ENCODE data around the gene AGBL1.

Gene AGBL1

GRCh38 chr15:86481720-86482119, 402.0 kb downstream of the AGBL1 start:
- CTCF ChIA-PET, result no interaction called here
- no peak overlapping the region for H3K4me3 ChIP-seq (ENCODE audit: low read depth, low read length)
- POLR2A ChIA-PET, result no interaction called here
- TF ChIP-seq, protein P1, sequence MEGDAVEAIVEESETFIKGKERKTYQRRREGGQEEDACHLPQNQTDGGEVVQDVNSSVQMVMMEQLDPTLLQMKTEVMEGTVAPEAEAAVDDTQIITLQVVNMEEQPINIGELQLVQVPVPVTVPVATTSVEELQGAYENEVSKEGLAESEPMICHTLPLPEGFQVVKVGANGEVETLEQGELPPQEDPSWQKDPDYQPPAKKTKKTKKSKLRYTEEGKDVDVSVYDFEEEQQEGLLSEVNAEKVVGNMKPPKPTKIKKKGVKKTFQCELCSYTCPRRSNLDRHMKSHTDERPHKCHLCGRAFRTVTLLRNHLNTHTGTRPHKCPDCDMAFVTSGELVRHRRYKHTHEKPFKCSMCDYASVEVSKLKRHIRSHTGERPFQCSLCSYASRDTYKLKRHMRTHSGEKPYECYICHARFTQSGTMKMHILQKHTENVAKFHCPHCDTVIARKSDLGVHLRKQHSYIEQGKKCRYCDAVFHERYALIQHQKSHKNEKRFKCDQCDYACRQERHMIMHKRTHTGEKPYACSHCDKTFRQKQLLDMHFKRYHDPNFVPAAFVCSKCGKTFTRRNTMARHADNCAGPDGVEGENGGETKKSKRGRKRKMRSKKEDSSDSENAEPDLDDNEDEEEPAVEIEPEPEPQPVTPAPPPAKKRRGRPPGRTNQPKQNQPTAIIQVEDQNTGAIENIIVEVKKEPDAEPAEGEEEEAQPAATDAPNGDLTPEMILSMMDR (IDR thresholded peaks at IDR 0.05; ENCODE audit: insufficient read depth, low read length, missing control alignments), result no peak
- DNase-seq (ENCODE audit: low read depth, low spot score), result no peak

GRCh38 chr15:86483936-86484335, 404.3 kb downstream of the AGBL1 start:
- no peak overlapping the region for H3K4me3 ChIP-seq (ENCODE audit: low read depth, low read length)
- TF ChIP-seq, protein P1 (IDR thresholded peaks at IDR 0.05; ENCODE audit: insufficient read depth, low read length, missing control alignments), result no peak
- ChIA-PET POLR2A (no interaction called here), CTCF (no interaction called here)
- DNase-seq (ENCODE audit: low read depth, low spot score), result no peak

- POLR2A ChIA-PET, result no interaction called here
- no peak overlapping the region for H3K4me3 ChIP-seq (ENCODE audit: low read depth, low read length)
- DNase-seq (ENCODE audit: low read depth, low spot score), result no peak
- CTCF ChIA-PET, result no interaction called here
- TF ChIP-seq, protein P1 (IDR thresholded peaks at IDR 0.05; ENCODE audit: insufficient read depth, low read length, missing control alignments), result no peak
Observed at GRCh38 chr15:86488046-86488445, 408.4 kb downstream of the AGBL1 start.

DNA sequence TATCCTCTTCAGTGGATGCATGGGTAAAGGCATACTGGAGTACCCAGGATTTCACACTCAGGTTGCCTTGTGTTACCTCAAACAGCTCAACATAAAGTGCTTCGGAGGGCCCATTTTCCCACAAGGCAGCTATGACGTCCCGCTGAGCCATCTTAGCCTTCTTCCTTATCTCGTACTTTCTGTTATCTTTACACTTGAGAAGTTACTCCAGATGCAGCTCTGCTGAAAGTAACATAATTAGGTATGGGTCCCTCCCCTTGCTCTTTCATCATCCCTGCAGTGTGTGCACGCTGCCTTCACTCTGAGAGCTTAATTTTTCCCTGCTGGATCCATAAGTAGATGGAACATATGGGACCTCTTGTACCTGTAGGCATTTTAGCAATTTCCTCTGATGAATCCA, 410.3 kb downstream of the AGBL1 start:
- TF ChIP-seq, protein P1 (IDR thresholded peaks at IDR 0.05; ENCODE audit: insufficient read depth, low read length, missing control alignments), result no peak
- ChIA-PET POLR2A (no interaction called here), CTCF (no interaction called here)

GRCh38 chr15:86491118-86491517, 411.4 kb downstream of the AGBL1 start:
- ChIA-PET CTCF (no interaction called here), POLR2A (no interaction called here)
- H3K4me3 ChIP-seq (ENCODE audit: low read depth, low read length), result no peak overlapping the region
- DNase-seq (ENCODE audit: low read depth, low spot score), result no peak
- TF ChIP-seq, protein P1 (IDR thresholded peaks at IDR 0.05; ENCODE audit: insufficient read depth, low read length, missing control alignments), result no peak

More for the DNA sequence above, 410.3 kb downstream of the AGBL1 start:
- no peak for DNase-seq (ENCODE audit: low read depth, low spot score)
- H3K4me3 ChIP-seq (ENCODE audit: low read depth, low read length), result no peak overlapping the region

DNA sequence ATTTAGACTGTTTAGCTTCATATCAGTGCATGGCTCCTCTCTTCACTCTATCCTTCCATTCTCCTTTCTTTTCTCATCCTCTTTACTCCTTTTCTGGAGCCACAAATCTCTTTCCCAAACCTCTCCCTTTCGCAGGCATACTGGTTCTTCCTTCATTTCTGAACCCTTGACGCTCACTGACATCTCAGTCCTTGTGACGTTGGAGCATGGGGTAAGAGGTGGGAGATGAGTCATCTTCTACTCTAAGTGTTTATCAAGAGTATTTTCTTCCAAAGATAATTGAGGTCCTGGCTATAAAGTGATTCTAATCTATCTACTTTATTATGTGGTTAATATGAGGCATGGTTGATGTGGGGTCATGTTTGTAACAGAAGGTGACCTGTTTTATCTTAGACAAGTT, 414.2 kb downstream of the AGBL1 start:
- POLR2A ChIA-PET, result no interaction called here
- TF ChIP-seq, protein P1 (IDR thresholded peaks at IDR 0.05; ENCODE audit: insufficient read depth, low read length, missing control alignments), result no peak
- DNase-seq (ENCODE audit: low read depth, low spot score), result no peak
- CTCF ChIA-PET, result no interaction called here
- H3K4me3 ChIP-seq (ENCODE audit: low read depth, low read length), result no peak overlapping the region
